NCI-H526 (cell line): ENCODE results near the gene MYL11.

Source experiments
- DNase-seq, 2 experiments: peaks; one replicate each; lab custom pipeline; 2025; lab: John Stamatoyannopoulos, UW

The MYL11 gene

GRCh38 chr16:30418350-30419181 lies 44.0 kb downstream of the MYL11 start:
- DNase-seq, result peak; percentile 5 to 28

GRCh38 chr16:30421010-30421409 lies 46.4 kb downstream of the MYL11 start:
- DNase-seq, result no peak
